SHP77 treated with DMSO at 0.1 percent for 48 hours (cell line): ENCODE results near the gene IRAK3.
"Not testable (repeated sequence)": the region's sequence is repeated elsewhere in the genome, so short reads cannot be mapped to it uniquely, and the experiment has no call there.

ENCODE experiments used
- DNase-seq: peaks from one replicate; lab custom pipeline; 2025; lab: John Stamatoyannopoulos, UW

The IRAK3 gene

GRCh38 chr12:66258011-66258410, 69.0 kb downstream of the IRAK3 start:
- no peak for DNase-seq

- DNase-seq, result no peak
These were observed 73.7 kb downstream of the IRAK3 start for GRCh38 chr12:66262737-66263136.

- no peak for DNase-seq
These were observed 79.5 kb downstream of the IRAK3 start for GRCh38 chr12:66268562-66268961.

GRCh38 chr12:66269142-66269541, 80.1 kb downstream of the IRAK3 start:
- no peak for DNase-seq

GRCh38 chr12:66269757-66270383, 80.9 kb downstream of the IRAK3 start:
- DNase-seq, result no peak

GRCh38 chr12:66270613-66271012, 81.6 kb downstream of the IRAK3 start:
- no peak for DNase-seq

- no peak for DNase-seq
These were observed 83.6 kb downstream of the IRAK3 start for GRCh38 chr12:66272650-66273049.

- no peak for DNase-seq
These were observed 84.1 kb downstream of the IRAK3 start for GRCh38 chr12:66273147-66273546.

- no peak for DNase-seq
These were observed 86.0 kb downstream of the IRAK3 start for GRCh38 chr12:66275040-66275439.

- DNase-seq, result no peak
These were observed 90.2 kb downstream of the IRAK3 start for GRCh38 chr12:66279123-66279712.

- DNase-seq, result no peak
These were observed 91.5 kb downstream of the IRAK3 start for GRCh38 chr12:66280561-66280960.

GRCh38 chr12:66282244-66282643, 93.2 kb downstream of the IRAK3 start:
- DNase-seq, result no peak

- DNase-seq, result no peak
These were observed 98.3 kb downstream of the IRAK3 start for GRCh38 chr12:66287275-66287674.

- DNase-seq, result no peak
These were observed 99.1 kb downstream of the IRAK3 start for GRCh38 chr12:66288121-66288520.

GRCh38 chr12:66289485-66289884, 100.5 kb downstream of the IRAK3 start:
- no peak for DNase-seq

- no peak for DNase-seq
These were observed 101.7 kb downstream of the IRAK3 start for GRCh38 chr12:66290716-66291200.

GRCh38 chr12:66296176-66296683, 107.2 kb downstream of the IRAK3 start:
- no peak for DNase-seq

- DNase-seq, result no peak
These were observed 108.1 kb downstream of the IRAK3 start for GRCh38 chr12:66297080-66297479.

GRCh38 chr12:66297923-66298322, 108.9 kb downstream of the IRAK3 start:
- DNase-seq, result no peak

GRCh38 chr12:66301944-66302826, 113.2 kb downstream of the IRAK3 start, which contains the start of gene HELB:
Gene HELB (plus strand): TSS chr12:66302493. CDS start chr12:66302604, 111 bp downstream.
- DNase-seq, result peak; percentile 92

- DNase-seq, result no peak
These were observed 113.8 kb downstream of the IRAK3 start for GRCh38 chr12:66302827-66303169.

GRCh38 chr12:66303316-66303804, 114.3 kb downstream of the IRAK3 start:
- not testable (repeated sequence) for DNase-seq
